Measurements from ENCODE around the gene LIN9. TPM values are rescaled to one million over a fixed set of nuclear protein-coding genes. Genes with fewer than 3 reads are reported as not detected.
"Not testable (repeated sequence)": the region's sequence is repeated elsewhere in the genome, so short reads cannot be mapped to it uniquely, and the experiment has no call there.

LIN9 gene
- total and polyA plus RNA-seq, 2 experiments from 2014 or later: 3.9 to 4.0 TPM

GRCh38 chr1:226349081-226349480 lies 40.1 kb upstream of the LIN9 start:
- H3K9me2 ChIP-seq (ENCODE audit: insufficient read depth): no peaks in the 10 kb centered on the region
- H3K4me2 ChIP-seq (ENCODE audit: unreplicated experiment): no peak overlapping the region
- H3K9ac ChIP-seq: no peak overlapping the region
- H3K27me3 ChIP-seq (replicated peaks; ENCODE audit: insufficient read depth): no peaks in the 10 kb centered on the region
- no peaks in the 10 kb centered on the region for H4K20me1 ChIP-seq (ENCODE audit: insufficient read depth)
- no peak overlapping the region for H3K4me3 ChIP-seq
- TF ChIP-seq EZH2 (IDR thresholded peaks at IDR 0.05; ENCODE audit: insufficient read depth, poor library complexity, severe bottlenecking) (no peak), EZH2phosphoT487 (IDR thresholded peaks at IDR 0.05; ENCODE audit: insufficient read depth, low read depth) (no peak)
- no peaks in the 10 kb centered on the region for H3K9me3 ChIP-seq (ENCODE audit: low read depth)
- no peak overlapping the region for H2AFZ ChIP-seq
- no peaks in the 10 kb centered on the region for H3F3A ChIP-seq (ENCODE audit: insufficient read depth)
- no peak for DNase-seq
- no peaks in the 10 kb centered on the region for H3K4me1 ChIP-seq (ENCODE audit: insufficient read depth)
- H3K27ac ChIP-seq: no peak overlapping the region
- no peaks in the 10 kb centered on the region for H3K36me3 ChIP-seq (ENCODE audit: low read depth)
- no peaks in the 10 kb centered on the region for H3K79me2 ChIP-seq (ENCODE audit: insufficient read depth)
- in situ Hi-C loops (cut with MboI): no loop called here
- 66 to 70% methylated on average over 11 of the region's 11 CpGs for WGBS, 2 experiments (ENCODE audit: low coverage in 1 of 2, low lambda C conversion rate in 2 of 2, missing lambda C conversion rate in 2 of 2)

DNA sequence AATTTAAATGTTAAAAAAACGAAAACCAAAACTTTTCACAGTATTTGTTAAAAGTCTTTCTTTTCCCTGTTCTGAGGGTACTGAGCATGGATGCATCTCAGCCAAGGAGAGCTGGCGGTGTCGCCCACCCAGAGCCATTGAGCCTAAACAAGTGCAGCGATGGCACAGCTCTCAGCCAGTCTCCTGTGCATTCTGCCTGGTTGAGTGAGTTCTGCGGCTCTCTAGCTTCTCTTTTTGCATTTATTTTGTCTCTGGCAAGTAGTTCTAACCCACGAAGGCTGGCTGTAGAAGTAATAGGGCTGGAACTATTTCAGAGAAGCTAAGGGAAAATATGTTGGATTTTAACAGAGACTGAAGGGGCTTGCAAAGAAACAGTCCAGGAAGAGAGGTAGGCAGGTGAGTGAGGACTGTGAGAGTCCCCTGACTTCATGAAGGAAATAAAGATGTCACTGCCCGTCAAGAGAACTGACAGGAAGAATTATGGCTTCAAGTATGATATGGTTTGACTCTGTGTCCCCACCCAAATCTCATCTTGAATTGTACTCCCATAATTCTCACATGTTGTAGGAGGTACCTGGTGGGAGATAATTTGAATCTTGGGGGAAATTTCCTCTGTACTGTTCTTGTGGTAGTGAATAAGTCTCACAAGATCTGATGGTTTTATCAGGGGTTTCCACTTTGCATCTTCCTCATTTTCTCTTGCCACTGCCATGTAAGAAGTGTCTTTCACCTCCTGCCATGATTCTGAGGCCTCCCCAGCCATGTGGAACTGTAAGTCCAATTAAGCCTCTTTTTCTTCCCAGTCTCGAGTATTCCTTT lies 35.7 kb upstream of the LIN9 start:
- Histone ChIP-seq H3K36me3 (ENCODE audit: low read depth) (no peaks in the 10 kb centered on the region), H2AFZ (no peak overlapping the region), H4K20me1 (ENCODE audit: insufficient read depth) (no peaks in the 10 kb centered on the region), H3K9me3 (ENCODE audit: low read depth) (no peaks in the 10 kb centered on the region), H3K4me2 (ENCODE audit: unreplicated experiment) (no peak overlapping the region), H3K27ac (no peak overlapping the region), H3K4me3 (no peak overlapping the region), H3K9ac (no peak overlapping the region), H3K9me2 (ENCODE audit: insufficient read depth) (no peaks in the 10 kb centered on the region), H3K27me3 (replicated peaks; ENCODE audit: insufficient read depth) (no peaks in the 10 kb centered on the region), H3K4me1 (ENCODE audit: insufficient read depth) (no peaks in the 10 kb centered on the region), H3F3A (ENCODE audit: insufficient read depth) (no peaks in the 10 kb centered on the region), H3K79me2 (ENCODE audit: insufficient read depth) (no peaks in the 10 kb centered on the region)
- 53 to 55% methylated on average over 8 of the region's 8 CpGs for WGBS, 2 experiments (ENCODE audit: low coverage in 1 of 2, low lambda C conversion rate in 2 of 2, missing lambda C conversion rate in 2 of 2)
- DNase-seq: no peak
- in situ Hi-C loops (cut with MboI): no loop called here
- TF ChIP-seq EZH2phosphoT487 (IDR thresholded peaks at IDR 0.05; ENCODE audit: insufficient read depth, low read depth) (no peak), EZH2 (IDR thresholded peaks at IDR 0.05; ENCODE audit: insufficient read depth, poor library complexity, severe bottlenecking) (no peak)

DNA sequence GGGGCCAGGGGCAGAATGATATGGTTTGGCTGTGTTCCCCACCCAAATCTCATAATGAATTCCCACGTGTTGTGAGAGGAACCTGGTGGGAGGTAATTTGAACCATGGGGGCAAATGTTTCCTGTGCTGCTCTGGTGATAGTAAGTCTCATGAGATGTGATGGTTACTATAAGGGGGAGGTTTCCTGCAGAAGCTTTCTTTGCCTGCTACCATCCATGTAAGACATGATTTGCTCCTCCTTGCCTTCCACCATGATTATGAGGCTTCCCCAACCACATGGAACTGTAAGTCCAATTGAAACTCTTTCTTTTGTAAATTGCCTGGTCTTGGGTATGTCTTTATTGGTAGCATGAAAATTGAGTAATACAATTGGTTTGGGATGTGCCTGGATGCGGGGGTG lies 33.7 kb upstream of the LIN9 start:
- in situ Hi-C loops (cut with MboI): no loop called here
- H3K4me1 ChIP-seq (ENCODE audit: insufficient read depth): no peaks in the 10 kb centered on the region
- no peaks in the 10 kb centered on the region for H3K79me2 ChIP-seq (ENCODE audit: insufficient read depth)
- no peak overlapping the region for H2AFZ ChIP-seq
- no peaks in the 10 kb centered on the region for H3F3A ChIP-seq (ENCODE audit: insufficient read depth)
- 24 to 26% methylated on average over 2 of the region's 2 CpGs for WGBS, 2 experiments (ENCODE audit: low coverage in 1 of 2, low lambda C conversion rate in 2 of 2, missing lambda C conversion rate in 2 of 2)
- H3K27ac ChIP-seq: no peak overlapping the region
- TF ChIP-seq EZH2 (IDR thresholded peaks at IDR 0.05; ENCODE audit: insufficient read depth, poor library complexity, severe bottlenecking) (no peak), EZH2phosphoT487 (IDR thresholded peaks at IDR 0.05; ENCODE audit: insufficient read depth, low read depth) (no peak)
- H3K4me2 ChIP-seq (ENCODE audit: unreplicated experiment): no peak overlapping the region
- H3K9me3 ChIP-seq (ENCODE audit: low read depth): no peaks in the 10 kb centered on the region
- H3K27me3 ChIP-seq (replicated peaks; ENCODE audit: insufficient read depth): no peaks in the 10 kb centered on the region
- no peak for DNase-seq
- H4K20me1 ChIP-seq (ENCODE audit: insufficient read depth): no peaks in the 10 kb centered on the region
- H3K9me2 ChIP-seq (ENCODE audit: insufficient read depth): no peaks in the 10 kb centered on the region
- H3K9ac ChIP-seq: no peak overlapping the region
- H3K36me3 ChIP-seq (ENCODE audit: low read depth): no peaks in the 10 kb centered on the region
- no peak overlapping the region for H3K4me3 ChIP-seq

DNA sequence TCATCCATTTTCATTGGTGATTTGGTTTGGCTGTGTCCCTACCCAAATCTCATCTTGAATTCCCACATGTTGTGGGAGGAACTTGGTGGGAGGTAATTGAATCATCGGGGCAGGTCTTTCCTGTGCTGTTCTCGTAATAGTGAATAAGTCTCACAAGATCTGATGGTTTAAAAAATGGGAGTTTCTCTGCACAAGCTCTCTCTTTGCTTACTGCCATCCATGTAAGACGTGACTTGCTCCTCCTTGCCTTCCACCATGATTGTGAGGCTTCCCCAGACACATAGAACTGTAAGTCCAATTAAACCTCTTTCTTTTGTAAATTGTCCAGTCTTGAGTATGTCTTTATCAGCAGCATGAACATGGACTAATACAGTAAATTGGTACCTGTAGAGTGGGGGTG lies 31.1 kb upstream of the LIN9 start:
- 44 to 64% methylated on average over 3 of the region's 3 CpGs for WGBS, 2 experiments (ENCODE audit: low coverage in 1 of 2, low lambda C conversion rate in 2 of 2, missing lambda C conversion rate in 2 of 2)
- H3F3A ChIP-seq (ENCODE audit: insufficient read depth); H3K4me2 ChIP-seq (ENCODE audit: unreplicated experiment); H3K9me3 ChIP-seq (ENCODE audit: low read depth); in situ Hi-C loops (cut with MboI); DNase-seq; H3K4me1 ChIP-seq (ENCODE audit: insufficient read depth); H2AFZ ChIP-seq; H3K27me3 ChIP-seq (replicated peaks; ENCODE audit: insufficient read depth); H3K4me3 ChIP-seq; H3K27ac ChIP-seq; H3K36me3 ChIP-seq (ENCODE audit: low read depth); H4K20me1 ChIP-seq (ENCODE audit: insufficient read depth); H3K9ac ChIP-seq; H3K79me2 ChIP-seq (ENCODE audit: insufficient read depth); H3K9me2 ChIP-seq (ENCODE audit: insufficient read depth): not testable (repeated sequence)
